Measurements from ENCODE around the gene LIPA.

The LIPA gene

DNA sequence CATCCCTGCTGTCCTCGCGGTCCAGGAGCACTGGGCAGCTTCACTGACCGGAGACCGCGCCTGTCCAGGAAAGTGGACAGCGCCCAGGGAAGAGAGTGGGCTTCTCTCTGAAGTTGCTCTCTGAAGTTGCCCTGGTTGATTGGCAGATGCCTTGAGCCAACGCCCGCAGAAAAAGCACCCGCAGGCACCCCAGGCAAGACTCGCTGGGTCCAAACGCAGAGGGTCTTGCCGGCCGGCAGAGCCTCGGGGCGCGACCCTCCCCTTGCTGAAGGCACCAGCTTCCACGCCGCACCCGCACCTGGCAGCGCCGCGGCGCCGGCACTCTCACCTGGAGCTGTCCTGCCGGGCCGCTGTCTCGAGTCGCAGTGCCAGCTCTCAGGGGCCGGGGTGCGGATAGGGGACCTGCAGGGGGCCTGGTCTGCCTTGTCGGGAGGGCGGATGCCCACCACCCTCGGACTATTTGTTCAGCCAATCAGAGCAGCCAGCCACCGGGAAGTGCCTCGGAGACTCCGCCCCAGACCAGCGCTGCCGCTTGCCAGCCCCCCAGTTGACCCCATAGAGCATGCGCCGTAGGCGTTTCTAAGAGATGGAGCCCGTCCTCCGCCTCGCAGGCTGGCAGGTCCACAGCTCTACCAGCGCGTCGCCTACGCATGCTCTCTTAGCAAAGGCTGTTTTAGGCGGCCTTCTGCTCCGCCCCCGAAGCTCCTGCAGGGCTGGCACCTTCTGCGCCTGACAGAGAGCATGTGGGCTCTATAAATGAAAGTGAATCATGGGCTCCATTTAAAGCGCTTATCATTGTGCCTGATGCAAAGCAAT, at the start of gene LIPA:
TSS of gene LIPA (minus strand) at position 367 of the 816 bp plus-strand sequence. CDS start 4,127 bp downstream, outside the sequence.
- TF ChIP-seq, protein P1, sequence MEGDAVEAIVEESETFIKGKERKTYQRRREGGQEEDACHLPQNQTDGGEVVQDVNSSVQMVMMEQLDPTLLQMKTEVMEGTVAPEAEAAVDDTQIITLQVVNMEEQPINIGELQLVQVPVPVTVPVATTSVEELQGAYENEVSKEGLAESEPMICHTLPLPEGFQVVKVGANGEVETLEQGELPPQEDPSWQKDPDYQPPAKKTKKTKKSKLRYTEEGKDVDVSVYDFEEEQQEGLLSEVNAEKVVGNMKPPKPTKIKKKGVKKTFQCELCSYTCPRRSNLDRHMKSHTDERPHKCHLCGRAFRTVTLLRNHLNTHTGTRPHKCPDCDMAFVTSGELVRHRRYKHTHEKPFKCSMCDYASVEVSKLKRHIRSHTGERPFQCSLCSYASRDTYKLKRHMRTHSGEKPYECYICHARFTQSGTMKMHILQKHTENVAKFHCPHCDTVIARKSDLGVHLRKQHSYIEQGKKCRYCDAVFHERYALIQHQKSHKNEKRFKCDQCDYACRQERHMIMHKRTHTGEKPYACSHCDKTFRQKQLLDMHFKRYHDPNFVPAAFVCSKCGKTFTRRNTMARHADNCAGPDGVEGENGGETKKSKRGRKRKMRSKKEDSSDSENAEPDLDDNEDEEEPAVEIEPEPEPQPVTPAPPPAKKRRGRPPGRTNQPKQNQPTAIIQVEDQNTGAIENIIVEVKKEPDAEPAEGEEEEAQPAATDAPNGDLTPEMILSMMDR (IDR thresholded peaks at IDR 0.05; ENCODE audit: insufficient read depth, low read length, missing control alignments): no peak
- peak within 1 kb of the TSS; percentile 83 for H3K4me3 ChIP-seq (ENCODE audit: low read depth, low read length)
- ChIA-PET CTCF (interaction anchor here (0.9 to 5.6 kb wide), 8 partner anchors 13 to 222 kb away, joined by 3 to 30 read pairs (median 3); partner anchors contain the start of gene IFIT1), POLR2A (interaction anchor here (0.9 to 1.4 kb wide), 3 partner anchors 10 to 164 kb away, joined by 3 to 4 read pairs (median 3); partner anchors contain the start of gene IFIT1)
- peak; percentile 81 for DNase-seq (ENCODE audit: low read depth, low spot score)

DNA sequence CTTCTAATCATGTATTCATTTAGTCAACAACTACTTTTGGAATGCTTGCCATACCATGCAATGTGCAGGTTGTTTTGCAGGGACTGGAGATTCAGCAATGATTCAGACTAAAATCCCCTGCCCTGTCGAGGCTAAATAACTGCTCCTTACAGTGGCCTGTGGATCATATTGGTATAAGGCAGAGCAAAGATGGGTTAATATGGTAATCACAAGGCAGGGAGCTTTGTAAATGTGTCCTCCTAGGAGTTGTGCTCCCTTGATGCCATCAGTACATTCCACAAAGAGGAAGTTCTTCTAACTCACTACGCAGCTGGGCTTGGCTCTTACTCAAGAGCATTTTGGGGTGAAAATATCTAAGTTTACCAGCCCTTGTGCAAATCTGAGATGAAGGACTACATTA, 49.7 kb upstream of the LIPA start:
- POLR2A ChIA-PET: no interaction called here
- H3K4me3 ChIP-seq (ENCODE audit: low read depth, low read length): peak overlapping the region; percentile 55
- no peak for DNase-seq (ENCODE audit: low read depth, low spot score)
- CTCF ChIA-PET: interaction anchor here (3.1 kb wide), 1 partner anchor 69 kb away, joined by 15 read pairs; no protein-coding TSS in a partner anchor
- TF ChIP-seq, protein P1 (IDR thresholded peaks at IDR 0.05; ENCODE audit: insufficient read depth, low read length, missing control alignments): no peak

DNA sequence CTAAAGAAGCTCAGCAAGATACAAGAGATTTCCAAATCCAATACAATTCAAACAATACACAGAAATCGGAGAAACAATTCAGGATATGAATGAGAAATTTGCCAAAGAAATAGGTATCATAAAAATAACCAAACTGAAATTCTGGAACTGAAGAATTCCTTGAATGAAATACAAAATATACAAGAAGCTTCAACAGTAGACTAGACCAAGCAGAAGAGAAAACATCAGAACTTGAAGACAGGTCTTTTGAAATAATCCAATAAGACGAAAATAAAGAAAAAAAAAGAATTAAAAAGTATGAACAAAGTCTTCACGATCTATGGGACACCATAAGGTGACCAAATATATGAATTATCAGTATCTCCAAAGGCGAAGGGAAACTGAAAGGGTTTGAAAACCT, 47.5 kb upstream of the LIPA start:
- TF ChIP-seq, protein P1 (IDR thresholded peaks at IDR 0.05; ENCODE audit: insufficient read depth, low read length, missing control alignments): no peak
- no peak for DNase-seq (ENCODE audit: low read depth, low spot score)
- no peak overlapping the region for H3K4me3 ChIP-seq (ENCODE audit: low read depth, low read length)
- ChIA-PET POLR2A (no interaction called here), CTCF (no interaction called here)

DNA sequence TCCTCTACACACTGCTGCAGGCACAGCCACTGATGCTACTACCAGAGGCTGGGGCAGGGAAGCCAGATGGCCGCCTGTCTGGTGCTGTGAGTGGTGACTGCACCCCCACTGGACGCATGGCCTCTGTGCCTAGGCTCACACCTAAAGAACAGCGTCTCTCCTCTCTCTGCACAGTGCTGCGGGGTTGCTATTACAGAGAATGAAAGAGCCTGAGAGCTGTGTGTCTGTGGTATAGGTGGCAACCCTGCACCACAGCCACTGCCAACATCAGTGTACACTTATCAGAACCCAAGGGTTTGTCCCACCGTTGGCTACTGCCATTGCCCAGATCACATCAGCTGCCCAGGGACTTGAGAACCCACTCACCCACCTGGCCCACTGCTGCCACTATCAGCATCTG, 46.2 kb upstream of the LIPA start:
- POLR2A ChIA-PET: no interaction called here
- TF ChIP-seq, protein P1 (IDR thresholded peaks at IDR 0.05; ENCODE audit: insufficient read depth, low read length, missing control alignments): no peak
- CTCF ChIA-PET: no interaction called here
- no peak for DNase-seq (ENCODE audit: low read depth, low spot score)
- H3K4me3 ChIP-seq (ENCODE audit: low read depth, low read length): no peak overlapping the region

DNA sequence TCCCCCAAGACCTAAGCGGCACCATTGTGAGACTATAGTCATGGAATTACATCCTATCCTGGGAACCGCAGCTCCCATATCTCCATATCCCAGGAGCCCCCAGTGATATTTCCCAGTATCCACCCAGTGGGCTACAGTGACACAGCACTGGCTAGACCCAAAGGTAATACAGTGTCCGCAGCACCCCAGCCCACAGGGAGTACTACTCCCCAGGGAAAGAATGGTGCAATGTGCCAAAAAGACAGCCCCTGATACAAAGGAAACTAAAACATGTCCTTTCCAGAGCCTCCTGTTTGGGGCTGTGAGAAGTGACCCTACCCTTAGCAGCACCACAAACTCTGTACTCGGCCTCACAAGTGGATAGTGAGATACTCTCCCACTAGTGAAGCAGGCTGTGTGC, 45.8 kb upstream of the LIPA start:
- H3K4me3 ChIP-seq (ENCODE audit: low read depth, low read length): no peak overlapping the region
- CTCF ChIA-PET: no interaction called here
- no peak for DNase-seq (ENCODE audit: low read depth, low spot score)
- TF ChIP-seq, protein P1 (IDR thresholded peaks at IDR 0.05; ENCODE audit: insufficient read depth, low read length, missing control alignments): no peak
- POLR2A ChIA-PET: no interaction called here

DNA sequence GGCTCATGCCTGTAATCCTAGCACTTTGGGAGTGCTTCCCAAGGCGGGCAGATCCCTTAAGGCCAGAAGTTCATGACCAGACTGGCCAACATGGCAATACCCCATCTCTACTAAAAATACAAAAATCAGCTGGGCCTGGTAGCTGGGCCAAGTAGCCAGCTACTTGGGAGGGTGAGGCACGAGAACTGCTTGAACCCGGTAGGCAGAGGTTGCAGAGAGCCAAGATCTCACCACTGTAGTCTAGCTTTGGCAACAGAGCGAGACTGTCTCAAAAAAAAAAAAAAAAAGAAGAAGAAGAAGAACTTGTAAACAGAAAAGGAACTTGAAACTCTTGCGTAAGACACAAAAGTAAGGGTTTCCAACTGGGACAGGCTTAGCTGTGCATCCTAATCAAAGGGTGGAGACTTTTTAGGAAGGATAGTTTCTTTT, 44.7 kb upstream of the LIPA start:
- CTCF ChIA-PET: no interaction called here
- DNase-seq (ENCODE audit: low read depth, low spot score): no peak
- TF ChIP-seq, protein P1 (IDR thresholded peaks at IDR 0.05; ENCODE audit: insufficient read depth, low read length, missing control alignments): no peak
- POLR2A ChIA-PET: interaction anchor here (0.6 kb wide), 1 partner anchor 62 kb away, joined by 3 read pairs; no protein-coding TSS in a partner anchor
- H3K4me3 ChIP-seq (ENCODE audit: low read depth, low read length): no peak overlapping the region
